GM18868 (cell line): ENCODE results near the gene BTBD19.
A peak's percentile ranks its signal among the peaks of the same experiment; 100 is the strongest.
"Not testable (repeated sequence)": the region's sequence is repeated elsewhere in the genome, so short reads cannot be mapped to it uniquely, and the experiment has no call there.

Experiments
- ATAC-seq: cut with Tn5 transposase; IDR thresholded peaks from one replicate; pipeline ENCODE4 v1.9.1; 2021; ENCODE audit warnings: mild to moderate bottlenecking, moderate library complexity; ENCODE audit not compliant: unreplicated experiment

The BTBD19 gene

GRCh38 chr1:44786841-44787426 lies 21.4 kb upstream of the BTBD19 start:
- no peak for ATAC-seq

- no peak for ATAC-seq
Observed at GRCh38 chr1:44787506-44787905, 20.8 kb upstream of the BTBD19 start.

GRCh38 chr1:44788120-44788860 lies 20.0 kb upstream of the BTBD19 start, which contains the start of gene BEST4:
Gene BEST4, minus strand, starts transcription at chr1:44788170. Its CDS starts 465 bp downstream, at chr1:44787705.
- ATAC-seq = no peak

- ATAC-seq = no peak
Observed at GRCh38 chr1:44790968-44791801, 17.1 kb upstream of the BTBD19 start.

GRCh38 chr1:44792736-44793502 lies 15.4 kb upstream of the BTBD19 start:
- ATAC-seq = no peak

- ATAC-seq = not testable (repeated sequence)
Observed at GRCh38 chr1:44797886-44798285, 10.4 kb upstream of the BTBD19 start.

GRCh38 chr1:44798481-44799365 lies 9.6 kb upstream of the BTBD19 start:
- no peak for ATAC-seq

- peak; percentile 89 for ATAC-seq
Observed at GRCh38 chr1:44799770-44800584, 8.3 kb upstream of the BTBD19 start, which contains the start of gene PLK3. Gene PLK3, plus strand, starts transcription at chr1:44800377. Its CDS starts 87 bp downstream, at chr1:44800464.

GRCh38 chr1:44801491-44802305 lies 6.6 kb upstream of the BTBD19 start:
- ATAC-seq = no peak

GRCh38 chr1:44802306-44803061 lies 5.8 kb upstream of the BTBD19 start:
- ATAC-seq = no peak

GRCh38 chr1:44803062-44803311 lies 5.3 kb upstream of the BTBD19 start:
- no peak for ATAC-seq

GRCh38 chr1:44803312-44804095 lies 4.8 kb upstream of the BTBD19 start:
- no peak for ATAC-seq

GRCh38 chr1:44805311-44806024 lies 2.9 kb upstream of the BTBD19 start:
- ATAC-seq = no peak

GRCh38 chr1:44806025-44806703 lies 2.2 kb upstream of the BTBD19 start:
- no peak for ATAC-seq

- no peak for ATAC-seq
Observed at GRCh38 chr1:44806704-44807363, 1.5 kb upstream of the BTBD19 start, which contains the start of gene DYNLT4. Gene DYNLT4, minus strand, starts transcription at chr1:44807351. Its CDS starts 683 bp downstream, at chr1:44806668.
